Measurements from ENCODE around the gene KAZN.

Gene KAZN

GRCh38 chr1:14994841-14995437 lies 396.5 kb downstream of the KAZN start:
- no peak for DNase-seq (ENCODE audit: low read depth in 3 of 3, low spot score in 1 of 3)

DNA sequence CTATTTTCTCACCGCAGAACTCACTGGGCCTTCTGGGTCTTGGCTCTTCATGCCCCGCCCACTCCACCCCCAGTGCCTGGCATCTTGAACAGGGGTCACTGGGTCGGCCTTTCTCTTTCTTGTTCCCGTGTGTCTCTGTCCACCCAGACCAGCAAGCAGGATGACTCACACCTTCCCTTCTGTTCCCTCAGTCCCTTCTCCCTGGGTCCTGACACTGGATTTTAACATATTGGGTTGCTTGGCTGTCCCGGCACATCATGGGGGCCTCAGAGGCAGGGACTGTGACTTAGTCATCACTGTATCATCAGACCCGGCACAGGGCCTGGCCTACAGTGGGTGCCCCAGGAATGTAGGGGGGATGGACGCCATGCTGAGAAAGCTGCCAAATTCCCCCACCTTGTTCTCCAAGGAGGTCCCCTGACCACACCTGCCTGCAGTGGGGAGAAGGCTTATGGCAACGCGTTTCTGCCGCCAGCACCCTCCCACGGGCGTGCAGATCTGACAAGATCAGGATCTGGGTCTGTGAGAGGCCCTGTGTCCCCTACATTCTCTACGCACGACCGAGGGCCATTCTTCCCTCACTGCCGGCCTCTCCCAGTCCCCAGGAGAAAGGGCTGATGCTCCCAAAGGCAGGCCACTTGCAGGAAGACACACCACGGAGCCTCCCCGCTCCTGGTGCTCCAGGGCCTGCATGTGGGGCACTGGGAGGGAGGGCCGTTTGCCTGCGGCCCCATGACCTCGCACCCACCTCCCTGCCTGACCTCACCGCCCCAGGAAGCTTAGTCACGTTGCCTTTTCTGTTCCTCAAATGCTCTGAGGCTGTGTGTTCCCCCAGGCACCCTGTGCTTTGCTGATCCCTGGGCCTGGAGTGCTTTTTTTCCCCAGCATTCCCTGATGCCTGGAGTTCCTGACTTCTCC lies 397.9 kb downstream of the KAZN start:
- no peak for DNase-seq (ENCODE audit: low read depth in 3 of 3, low spot score in 1 of 3)

DNA sequence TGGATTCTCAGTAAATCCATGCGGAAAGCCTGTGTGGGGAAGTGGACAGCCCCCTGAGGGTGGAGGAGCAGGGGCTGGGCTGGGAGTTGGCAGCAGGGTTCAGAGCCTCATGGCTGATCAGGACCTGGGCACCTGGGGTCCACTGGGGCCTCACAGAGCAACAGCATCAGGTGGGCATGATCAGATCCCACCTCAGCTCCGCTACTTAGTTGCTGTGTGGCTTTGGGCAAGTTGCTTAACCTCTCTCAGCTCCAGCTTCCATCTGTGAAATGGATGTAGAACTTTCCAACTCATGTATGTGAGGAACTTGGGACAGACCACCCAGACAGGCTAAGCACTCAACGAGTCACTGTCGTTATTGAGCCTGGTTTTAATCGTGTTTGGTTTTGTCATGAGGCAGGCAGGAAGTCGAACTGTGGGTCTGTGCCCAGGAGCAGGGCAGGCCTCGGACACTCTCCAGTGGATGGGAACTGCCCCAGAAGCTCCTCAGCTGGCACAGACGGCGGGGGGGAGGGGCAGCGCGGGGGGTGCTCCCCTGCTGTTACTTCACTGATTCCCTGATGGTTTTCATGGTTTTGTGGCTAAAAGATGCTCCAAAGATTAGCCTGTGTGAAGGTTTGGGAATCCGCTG lies 399.3 kb downstream of the KAZN start:
- no peak for DNase-seq (ENCODE audit: low read depth in 3 of 3, low spot score in 1 of 3)

- DNase-seq (ENCODE audit: low read depth in 3 of 3, low spot score in 1 of 3), result no peak
Observed at GRCh38 chr1:14999441-14999840, 401.0 kb downstream of the KAZN start.

- DNase-seq (ENCODE audit: low read depth in 3 of 3, low spot score in 1 of 3), result no peak
Observed at GRCh38 chr1:15000030-15000429, 401.5 kb downstream of the KAZN start.

- no peak for DNase-seq (ENCODE audit: low read depth in 3 of 3, low spot score in 1 of 3)
Observed at GRCh38 chr1:15000671-15001070, 402.2 kb downstream of the KAZN start.

GRCh38 chr1:15001317-15001915 lies 402.9 kb downstream of the KAZN start:
- DNase-seq (ENCODE audit: low read depth in 3 of 3, low spot score in 1 of 3), result no peak

DNA sequence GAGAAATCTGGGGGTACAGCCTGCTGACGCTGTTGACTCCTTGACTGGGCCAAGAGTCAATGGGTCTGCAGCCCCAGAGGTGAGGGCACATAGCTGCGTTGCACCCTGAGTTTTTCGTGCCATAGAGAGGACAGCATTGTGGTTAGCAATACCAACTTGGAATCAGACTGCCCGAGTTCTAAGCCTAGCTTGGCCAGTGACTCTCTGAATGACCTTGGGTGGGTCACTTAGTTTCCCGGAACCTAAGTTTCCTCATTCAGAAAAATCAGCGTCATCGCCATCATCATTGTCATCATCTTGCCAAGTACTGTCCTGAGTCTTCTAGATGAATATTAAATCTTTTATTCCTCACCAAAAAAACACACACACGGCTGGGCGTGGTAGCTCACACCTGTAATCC lies 403.8 kb downstream of the KAZN start:
- no peak for DNase-seq (ENCODE audit: low read depth in 3 of 3, low spot score in 1 of 3)

DNA sequence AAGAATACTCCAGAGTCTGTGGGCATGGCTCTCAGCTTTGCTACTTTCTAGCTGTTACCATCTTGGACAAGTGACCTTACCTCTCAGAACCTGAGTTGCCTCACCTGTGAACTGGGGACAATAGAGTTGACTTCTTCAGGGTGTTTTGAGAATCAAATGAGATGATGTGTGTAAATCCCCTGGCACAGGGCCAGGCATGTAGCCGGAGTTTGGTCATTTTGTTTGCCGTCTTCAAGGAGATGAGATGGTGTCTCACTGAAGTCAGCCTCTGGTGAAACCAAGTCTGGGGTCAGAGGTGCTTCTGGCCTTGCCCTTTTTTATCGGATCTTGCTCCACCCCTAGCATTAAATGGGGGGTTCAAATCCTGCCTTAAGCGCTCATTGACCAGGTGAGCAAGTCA lies 405.9 kb downstream of the KAZN start:
- DNase-seq (ENCODE audit: low read depth in 3 of 3, low spot score in 1 of 3), result no peak

DNA sequence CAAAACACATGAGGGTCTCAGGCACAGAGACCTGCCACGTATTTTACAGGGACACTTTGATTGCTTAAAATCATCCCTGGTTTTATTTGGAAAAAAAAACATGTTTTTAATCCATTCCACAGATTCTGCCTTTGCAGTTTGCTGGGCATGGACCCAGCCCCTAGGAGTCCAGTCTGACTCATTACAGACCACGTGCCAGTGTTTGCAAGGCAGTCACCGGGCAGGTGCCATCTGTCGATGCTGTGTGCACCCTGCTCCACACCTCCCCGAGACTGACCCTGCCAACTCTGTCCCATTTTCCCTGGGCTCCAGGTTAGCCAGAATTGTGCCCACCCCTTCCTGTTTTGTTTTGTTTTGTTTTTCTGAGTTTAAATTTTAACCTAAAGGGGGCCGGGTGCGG lies 406.6 kb downstream of the KAZN start:
- DNase-seq (ENCODE audit: low read depth in 3 of 3, low spot score in 1 of 3), result no peak

- no peak for DNase-seq (ENCODE audit: low read depth in 3 of 3, low spot score in 1 of 3)
Observed at GRCh38 chr1:15007368-15007767, 408.9 kb downstream of the KAZN start.

GRCh38 chr1:15007842-15008241 lies 409.4 kb downstream of the KAZN start:
- DNase-seq (ENCODE audit: low read depth in 3 of 3, low spot score in 1 of 3), result no peak

DNA sequence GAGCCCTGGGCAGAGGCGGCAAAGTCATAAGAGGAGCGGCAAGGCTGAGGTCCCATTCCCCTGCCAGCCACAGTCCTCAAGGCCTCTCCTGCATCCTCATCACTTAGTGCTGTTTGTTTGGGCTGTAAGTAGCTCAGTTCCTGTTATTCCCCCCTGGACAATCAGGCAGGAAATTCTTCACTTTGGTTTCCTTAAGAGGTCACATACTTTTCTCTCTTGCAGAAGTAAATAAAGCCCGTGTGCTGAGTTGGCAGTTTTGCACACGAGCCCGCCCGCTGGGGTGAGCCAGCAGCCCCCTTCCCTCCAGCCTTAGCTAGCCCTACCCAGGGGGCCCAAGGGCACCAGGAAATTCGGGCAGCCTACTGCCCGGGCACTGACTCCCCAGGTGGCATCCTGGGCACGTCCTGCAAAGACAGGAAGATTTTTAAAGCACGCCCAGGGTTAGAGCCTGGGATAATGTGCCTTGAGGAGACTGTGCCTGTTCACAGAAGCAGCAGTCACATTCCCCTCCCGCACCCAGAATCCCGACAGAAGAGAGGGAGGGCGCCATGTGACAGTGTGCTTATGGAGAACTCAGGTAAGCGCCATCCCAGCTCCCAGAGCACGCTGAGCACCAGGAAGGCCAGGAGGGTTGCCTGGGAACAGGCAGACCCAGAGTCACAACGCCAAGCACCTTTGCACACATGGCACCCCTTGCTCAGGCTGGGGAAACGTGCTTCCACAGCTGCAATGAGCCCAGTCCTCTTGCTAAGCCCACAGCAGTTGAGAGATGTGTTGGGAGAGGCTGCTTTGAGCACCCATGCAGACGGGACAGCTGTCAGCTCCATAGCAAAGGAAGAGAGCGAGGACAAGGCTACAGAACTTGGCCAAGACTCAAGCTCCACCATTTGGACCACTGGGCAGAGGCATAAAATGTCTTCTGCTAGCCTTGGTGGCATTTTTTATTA lies 410.6 kb downstream of the KAZN start:
- DNase-seq (ENCODE audit: low read depth in 3 of 3, low spot score in 1 of 3), result no peak

- DNase-seq (ENCODE audit: low read depth in 3 of 3, low spot score in 1 of 3), result no peak
Observed at GRCh38 chr1:15011160-15011559, 412.7 kb downstream of the KAZN start.

GRCh38 chr1:15011661-15012060 lies 413.2 kb downstream of the KAZN start:
- no peak for DNase-seq (ENCODE audit: low read depth in 3 of 3, low spot score in 1 of 3)

GRCh38 chr1:15012822-15013221 lies 414.3 kb downstream of the KAZN start:
- no peak for DNase-seq (ENCODE audit: low read depth in 3 of 3, low spot score in 1 of 3)

- DNase-seq (ENCODE audit: low read depth in 3 of 3, low spot score in 1 of 3), result no peak
Observed at GRCh38 chr1:15013767-15014166, 415.3 kb downstream of the KAZN start.

DNA sequence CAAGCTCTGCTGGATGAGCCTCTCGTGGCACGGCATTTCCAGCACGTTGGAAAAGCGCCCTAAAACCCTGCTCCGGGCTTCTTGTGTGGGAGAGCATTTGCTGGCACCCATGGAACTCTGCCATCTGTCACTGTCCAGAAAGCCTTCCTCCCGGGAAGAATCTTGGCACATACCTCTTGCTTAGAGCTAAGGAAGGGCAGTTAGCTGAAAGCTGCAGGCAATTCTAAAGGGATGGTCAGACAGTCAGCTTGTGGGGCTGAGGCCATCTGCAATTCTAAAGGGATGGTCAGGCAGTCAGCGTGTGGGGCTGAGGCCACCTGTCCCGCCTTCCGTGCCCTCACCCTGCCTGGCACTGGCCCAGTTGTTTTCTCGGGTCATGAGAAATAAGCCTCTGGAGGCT lies 416.0 kb downstream of the KAZN start:
- DNase-seq (ENCODE audit: low read depth in 3 of 3, low spot score in 1 of 3), result no peak

DNA sequence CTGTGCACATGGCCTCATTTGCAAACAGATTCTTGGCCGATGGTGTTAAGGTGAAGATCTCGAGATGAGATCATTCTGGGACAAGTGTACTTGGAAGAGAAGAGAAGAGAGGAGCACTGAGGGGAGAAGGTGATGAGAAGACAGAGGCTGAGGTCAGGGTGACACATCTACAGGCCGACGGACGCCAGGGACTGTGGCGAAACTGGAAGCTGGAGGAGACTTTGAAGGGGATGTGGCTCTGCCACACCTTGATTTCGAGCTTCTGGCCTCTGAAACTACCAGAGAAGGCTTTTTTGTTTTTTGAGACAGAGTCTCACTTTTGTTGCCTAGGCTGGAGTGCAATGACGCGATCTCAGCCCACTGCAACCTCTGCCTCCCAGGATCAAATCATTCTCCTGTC lies 417.5 kb downstream of the KAZN start:
- no peak for DNase-seq (ENCODE audit: low read depth in 3 of 3, low spot score in 1 of 3)

GRCh38 chr1:15016526-15016925 lies 418.0 kb downstream of the KAZN start:
- DNase-seq (ENCODE audit: low read depth in 3 of 3, low spot score in 1 of 3), result no peak

GRCh38 chr1:15017120-15017519 lies 418.6 kb downstream of the KAZN start:
- DNase-seq (ENCODE audit: low read depth in 3 of 3, low spot score in 1 of 3), result no peak

Measured in stimulated activated CD4-positive, alpha-beta T cell treated with anti-CD3 and anti-CD28 coated beads, TNF-alpha, amount 100 ng/mL, for 1 hour (primary cell).